GM12865 (cell line): ENCODE results near the gene RAB20.

Source experiments
- DNase-seq: peaks from one replicate; pipeline ENCODE4 v3.0.0; 2010; ENCODE audit warnings: low read depth
- H3K4me3 ChIP-seq: 2 replicates; pipeline ENCODE4 v1.5.1; 2011; ENCODE audit warnings: mild to moderate bottlenecking, low read depth, low read length, control low read depth
- CTCF ChIP-seq: IDR thresholded peaks from 2 replicates; pipeline ENCODE4 v1.5.1; 2011; ENCODE audit warnings: low read length, control low read depth, low read depth, inconsistent platforms; ENCODE audit not compliant: insufficient read depth; ENCODE audit errors: missing control alignments

RAB20 gene

GRCh38 chr13:110484290-110485048 lies 77.1 kb downstream of the RAB20 start:
- TF ChIP-seq CTCF: no peak
- DNase-seq: no peak
- H3K4me3 ChIP-seq: no peak overlapping the region

GRCh38 chr13:110483386-110483968 lies 78.0 kb downstream of the RAB20 start:
- no peak overlapping the region for H3K4me3 ChIP-seq
- no peak for TF ChIP-seq CTCF
- DNase-seq: no peak

- TF ChIP-seq CTCF: no peak
- no peak overlapping the region for H3K4me3 ChIP-seq
- DNase-seq: no peak
Observed at GRCh38 chr13:110480161-110480560, 81.4 kb downstream of the RAB20 start.

GRCh38 chr13:110479648-110480047 lies 81.9 kb downstream of the RAB20 start:
- no peak for TF ChIP-seq CTCF
- H3K4me3 ChIP-seq: no peak overlapping the region
- no peak for DNase-seq

GRCh38 chr13:110479215-110479545 lies 82.3 kb downstream of the RAB20 start:
- TF ChIP-seq CTCF: no peak
- no peak overlapping the region for H3K4me3 ChIP-seq
- DNase-seq: no peak

- no peak overlapping the region for H3K4me3 ChIP-seq
- no peak for DNase-seq
- TF ChIP-seq CTCF: no peak
Observed at GRCh38 chr13:110478405-110479214, 82.9 kb downstream of the RAB20 start.
